GM18868 (cell line): ENCODE measurements around the gene NABP1.

Source experiments
- ATAC-seq: cut with Tn5 transposase; IDR thresholded peaks from one replicate; pipeline ENCODE4 v1.9.1; 2021; ENCODE audit warnings: mild to moderate bottlenecking, moderate library complexity; ENCODE audit not compliant: unreplicated experiment

NABP1 gene

GRCh38 chr2:191703079-191703725, 25.3 kb downstream of the NABP1 start:
- ATAC-seq: no peak

- no peak for ATAC-seq
Measured at GRCh38 chr2:191705084-191705483, 27.1 kb downstream of the NABP1 start.

- no peak for ATAC-seq
Measured at GRCh38 chr2:191705701-191706100, 27.8 kb downstream of the NABP1 start.

- ATAC-seq: no peak
Measured at GRCh38 chr2:191706791-191707190, 28.9 kb downstream of the NABP1 start.

GRCh38 chr2:191707542-191707941, 29.6 kb downstream of the NABP1 start:
- no peak for ATAC-seq

- ATAC-seq: no peak
Measured at GRCh38 chr2:191710411-191710900, 32.5 kb downstream of the NABP1 start.

GRCh38 chr2:191711621-191712020, 33.7 kb downstream of the NABP1 start:
- ATAC-seq: no peak

- ATAC-seq: peak; percentile 58
Measured at GRCh38 chr2:191713837-191714236, 35.9 kb downstream of the NABP1 start.

GRCh38 chr2:191714925-191715324, 37.0 kb downstream of the NABP1 start:
- no peak for ATAC-seq

- no peak for ATAC-seq
Measured at GRCh38 chr2:191715471-191715870, 37.5 kb downstream of the NABP1 start.

GRCh38 chr2:191719261-191719660, 41.3 kb downstream of the NABP1 start:
- ATAC-seq: no peak

- no peak for ATAC-seq
Measured at GRCh38 chr2:191719938-191720337, 42.0 kb downstream of the NABP1 start.

GRCh38 chr2:191721331-191721730, 43.4 kb downstream of the NABP1 start:
- no peak for ATAC-seq

GRCh38 chr2:191724015-191724414, 46.1 kb downstream of the NABP1 start:
- peak; percentile 91 for ATAC-seq

GRCh38 chr2:191728750-191729624, 51.1 kb downstream of the NABP1 start:
- ATAC-seq: peak; percentile 76

GRCh38 chr2:191730263-191730662, 52.3 kb downstream of the NABP1 start:
- no peak for ATAC-seq
